Mesenchymal stem cell (in vitro differentiated cells and primary cell): ENCODE data around the gene LSM11.

Experiments
- DNase-seq: peaks from one replicate; pipeline ENCODE4 v3.0.0-alpha.2; 2013
- H2AFZ ChIP-seq: one replicate; pipeline ENCODE4 v1.6.1; 2013; ENCODE audit warnings: low read depth, mild to moderate bottlenecking, control low read depth, inconsistent platforms, low read length, moderate library complexity
- H2AK5ac ChIP-seq: 2 replicates; pipeline ENCODE4 v1.6.1; 2013; ENCODE audit warnings: low read length, moderate library complexity, mild to moderate bottlenecking, inconsistent platforms; ENCODE audit not compliant: severe bottlenecking
- H2BK120ac ChIP-seq: one replicate; pipeline ENCODE4 v1.6.1; 2013; ENCODE audit warnings: low read depth, mild to moderate bottlenecking, inconsistent platforms, low read length, moderate library complexity
- H2BK12ac ChIP-seq, 2 experiments: one replicate each; pipeline ENCODE4 v1.6.1; 2013; ENCODE audit warnings: inconsistent platforms in 2 of 2, low read length in 2 of 2, mild to moderate bottlenecking in 2 of 2, moderate library complexity in 2 of 2, control low read depth in 1 of 2
- H2BK15ac ChIP-seq: one replicate; pipeline ENCODE4 v1.6.1; 2013; ENCODE audit warnings: mild to moderate bottlenecking, low read depth, inconsistent platforms; ENCODE audit not compliant: poor library complexity, severe bottlenecking
- H2BK5ac ChIP-seq: 2 replicates; pipeline ENCODE4 v1.6.1; 2013; ENCODE audit warnings: low read depth, mild to moderate bottlenecking, low read length, control low read depth, inconsistent platforms; ENCODE audit not compliant: poor library complexity, severe bottlenecking
- H3K14ac ChIP-seq, 2 experiments: one replicate each; pipeline ENCODE4 v1.6.1; 2013; ENCODE audit warnings: inconsistent platforms in 2 of 2, low read length in 2 of 2, control low read depth in 1 of 2, mild to moderate bottlenecking in 1 of 2, moderate library complexity in 1 of 2
- H3K18ac ChIP-seq, 2 experiments: one replicate each; pipeline ENCODE4 v1.6.1; 2013; ENCODE audit warnings: inconsistent platforms in 2 of 2, low read length in 2 of 2, control low read depth in 1 of 2, low read depth in 1 of 2, mild to moderate bottlenecking in 1 of 2
- H3K23ac ChIP-seq, 2 experiments: one replicate each; pipeline ENCODE4 v1.6.1; 2013; ENCODE audit warnings: inconsistent platforms in 2 of 2, low read length in 2 of 2, mild to moderate bottlenecking in 2 of 2, moderate library complexity in 2 of 2, control low read depth in 1 of 2
- H3K27ac ChIP-seq: 2 replicates; pipeline ENCODE4 v1.5.1; 2013; ENCODE audit warnings: mild to moderate bottlenecking, moderate library complexity, low read length, control low read depth, inconsistent platforms; ENCODE audit not compliant: poor library complexity, severe bottlenecking
- H3K27me3 ChIP-seq, 2 experiments: 2 replicates each; pipeline versions ENCODE4 v1.6.1 to v1.7.0; 2013; ENCODE audit warnings: low read length in 2 of 2, mild to moderate bottlenecking in 2 of 2, moderate library complexity in 2 of 2, control low read depth in 1 of 2, inconsistent platforms in 1 of 2; ENCODE audit not compliant: control insufficient read depth in 1 of 2, insufficient read depth in 1 of 2
- H3K36me3 ChIP-seq, 2 experiments: 2 replicates each; pipeline versions ENCODE4 v1.6.1 to v1.7.0; 2013; ENCODE audit warnings: low read length in 2 of 2, control low read depth in 1 of 2, inconsistent platforms in 1 of 2, low read depth in 1 of 2, mild to moderate bottlenecking in 1 of 2; ENCODE audit not compliant: insufficient read depth in 2 of 2, control insufficient read depth in 1 of 2
- H3K4ac ChIP-seq, 2 experiments: one replicate each; pipeline ENCODE4 v1.6.1; 2013; ENCODE audit warnings: inconsistent platforms in 2 of 2, low read length in 2 of 2, mild to moderate bottlenecking in 2 of 2, moderate library complexity in 2 of 2, control low read depth in 1 of 2, low read depth in 1 of 2
- H3K4me1 ChIP-seq: 2 replicates; pipeline ENCODE4 v1.6.1; 2013; ENCODE audit warnings: low read depth, low read length, control low read depth; ENCODE audit not compliant: control insufficient read depth, insufficient read depth
- H3K4me2 ChIP-seq: 2 replicates; pipeline ENCODE4 v1.6.1; 2013; ENCODE audit warnings: low read length, mild to moderate bottlenecking, inconsistent platforms; ENCODE audit not compliant: poor library complexity, severe bottlenecking
- H3K4me3 ChIP-seq, 2 experiments: 2 replicates each; pipeline versions ENCODE4 v1.5.1 to v1.7.0; 2013; ENCODE audit warnings: low read length in 2 of 2, mild to moderate bottlenecking in 2 of 2, control low read depth in 1 of 2, low read depth in 1 of 2; ENCODE audit not compliant: insufficient read depth in 1 of 2
- H3K79me1 ChIP-seq: replicated peaks from 2 replicates; pipeline ENCODE4 v1.6.1; 2013; ENCODE audit warnings: mild to moderate bottlenecking, control low read depth, low read length, inconsistent platforms; ENCODE audit not compliant: poor library complexity, severe bottlenecking
- H3K9ac ChIP-seq: 2 replicates; pipeline ENCODE4 v1.7.0; 2013; ENCODE audit warnings: mild to moderate bottlenecking, low read length, moderate library complexity
- H3K9me3 ChIP-seq: 2 replicates; pipeline ENCODE4 v1.7.0; 2013; ENCODE audit warnings: mild to moderate bottlenecking, low read length; ENCODE audit not compliant: control insufficient read depth
- H4K8ac ChIP-seq: one replicate; pipeline ENCODE4 v1.6.1; 2013; ENCODE audit warnings: inconsistent platforms, mild to moderate bottlenecking, low read length, moderate library complexity
- H4K91ac ChIP-seq: one replicate; pipeline ENCODE4 v1.6.1; 2013; ENCODE audit warnings: mild to moderate bottlenecking, low read length, inconsistent platforms
- WGBS: methylation state at CpG from one replicate; pipeline ENCODE4 v1.1.7; 2013; ENCODE audit warnings: mixed read lengths; 5-methylcytosine and 5-hydroxymethylcytosine counted together

The LSM11 gene

GRCh38 chr5:157767689-157768088 is 24.2 kb downstream of the LSM11 start:
- Histone ChIP-seq H3K36me3 (no peaks in the 10 kb centered on the region), H2AK5ac (no peak overlapping the region), H2BK12ac (no peak overlapping the region), H3K14ac (no peak overlapping the region), H2BK5ac (no peak overlapping the region), H4K91ac (no peak overlapping the region), H3K9ac (peak overlapping the region; percentile 4), H3K4me1 (peaks cover 6% of the 10 kb centered on the region), H3K27ac (no peak overlapping the region), H4K8ac (no peak overlapping the region), H3K4me2 (no peak overlapping the region), H2BK15ac (no peak overlapping the region), H3K9me3 (no peaks in the 10 kb centered on the region), H3K27me3 (no peaks in the 10 kb centered on the region), H3K18ac (no peak overlapping the region), H3K4me3 (no peak overlapping the region), H3K4ac (no peak overlapping the region), H3K79me1 (no peaks in the 10 kb centered on the region), H3K23ac (no peak overlapping the region), H2BK120ac (no peak overlapping the region), H2AFZ (no peak overlapping the region)
- 97% methylated on average over 3 of the region's 3 CpGs for WGBS
- DNase-seq: no peak

DNA sequence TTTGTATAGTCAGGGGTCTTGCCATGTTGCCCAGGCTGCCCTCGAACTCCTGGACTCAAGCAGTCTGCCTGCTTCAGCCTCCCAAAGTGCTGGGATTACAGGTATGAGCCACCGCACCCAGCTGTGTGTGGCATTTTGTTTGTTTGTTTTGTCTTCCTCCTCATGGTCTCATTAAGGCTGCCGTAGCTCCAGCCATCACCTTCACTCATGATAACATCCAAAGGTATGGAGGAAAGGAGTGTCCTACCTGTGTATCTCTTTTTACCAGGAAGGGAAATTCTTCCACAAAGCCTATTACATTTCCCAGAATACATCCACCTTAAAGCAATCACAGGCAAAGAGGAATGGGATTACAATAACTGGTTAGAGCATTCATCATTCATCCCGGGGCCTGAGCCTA is 27.2 kb downstream of the LSM11 start:
- no peak overlapping the region for H2BK120ac ChIP-seq
- no peak overlapping the region for H3K9ac ChIP-seq
- no peak for DNase-seq
- H3K18ac ChIP-seq: no peak overlapping the region
- no peak overlapping the region for H4K8ac ChIP-seq
- no peak overlapping the region for H2BK15ac ChIP-seq
- no peaks in the 10 kb centered on the region for H3K36me3 ChIP-seq
- H3K4me2 ChIP-seq: no peak overlapping the region
- peaks cover 3% of the 10 kb centered on the region for H3K4me1 ChIP-seq
- no peak overlapping the region for H3K4me3 ChIP-seq
- H3K14ac ChIP-seq: no peak overlapping the region
- H4K91ac ChIP-seq: no peak overlapping the region
- H2AFZ ChIP-seq: no peak overlapping the region
- no peaks in the 10 kb centered on the region for H3K9me3 ChIP-seq
- WGBS: 77% methylated on average over 2 of the region's 4 CpGs
- no peak overlapping the region for H3K23ac ChIP-seq
- H3K27ac ChIP-seq: no peak overlapping the region
- no peak overlapping the region for H3K4ac ChIP-seq
- H2BK12ac ChIP-seq: no peak overlapping the region
- no peak overlapping the region for H2AK5ac ChIP-seq
- H2BK5ac ChIP-seq: no peak overlapping the region
- no peaks in the 10 kb centered on the region for H3K79me1 ChIP-seq
- H3K27me3 ChIP-seq: peaks cover 0 to 4% of the 10 kb centered on the region in 2 experiments

DNA sequence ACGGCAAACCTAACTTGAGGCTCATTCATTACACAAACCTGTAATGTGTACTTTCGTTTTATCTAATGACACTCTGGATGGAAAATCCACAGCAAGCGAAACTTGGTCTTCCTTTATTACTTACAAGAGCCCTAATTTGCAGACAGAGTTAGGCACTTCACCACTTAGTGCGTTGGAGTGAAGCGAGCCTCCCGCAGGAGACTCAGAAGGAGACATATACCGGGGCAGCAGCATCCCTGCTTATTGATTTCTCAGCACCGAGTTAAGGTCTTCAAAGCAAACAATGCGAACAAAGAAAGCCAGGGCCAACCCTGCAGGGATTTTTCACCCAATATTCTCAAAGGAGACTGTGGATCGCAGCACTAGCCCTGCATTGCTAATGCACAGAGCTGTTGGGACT is 28.6 kb downstream of the LSM11 start:
- Histone ChIP-seq H3K27me3 (peaks cover 0 to 4% of the 10 kb centered on the region in 2 experiments), H4K8ac (no peak overlapping the region), H2BK120ac (no peak overlapping the region), H4K91ac (no peak overlapping the region), H2BK5ac (no peak overlapping the region), H2AK5ac (no peak overlapping the region), H3K27ac (no peak overlapping the region), H3K18ac (no peak overlapping the region), H3K79me1 (no peaks in the 10 kb centered on the region), H2AFZ (no peak overlapping the region), H3K4me3 (no peak overlapping the region), H3K4me1 (peaks cover 3% of the 10 kb centered on the region), H3K4me2 (no peak overlapping the region), H3K14ac (no peak overlapping the region), H3K9ac (no peak overlapping the region), H3K36me3 (no peaks in the 10 kb centered on the region), H3K4ac (no peak overlapping the region), H3K23ac (no peak overlapping the region), H3K9me3 (no peaks in the 10 kb centered on the region), H2BK15ac (no peak overlapping the region), H2BK12ac (no peak overlapping the region)
- WGBS: 91% methylated on average over 10 of the region's 10 CpGs
- DNase-seq: no peak

GRCh38 chr5:157778121-157778805 is 34.8 kb downstream of the LSM11 start:
- H2AFZ ChIP-seq: no peak overlapping the region
- H3K9me3 ChIP-seq: no peaks in the 10 kb centered on the region
- H2BK120ac ChIP-seq: no peak overlapping the region
- no peak overlapping the region for H2AK5ac ChIP-seq
- no peaks in the 10 kb centered on the region for H3K36me3 ChIP-seq
- no peak overlapping the region for H4K91ac ChIP-seq
- no peak overlapping the region for H3K9ac ChIP-seq
- H3K79me1 ChIP-seq: no peaks in the 10 kb centered on the region
- H4K8ac ChIP-seq: no peak overlapping the region
- H3K14ac ChIP-seq: no peak overlapping the region
- H3K18ac ChIP-seq: no peak overlapping the region
- H2BK15ac ChIP-seq: no peak overlapping the region
- no peak overlapping the region for H3K23ac ChIP-seq
- H2BK12ac ChIP-seq: no peak overlapping the region
- H3K4me3 ChIP-seq: no peak overlapping the region
- no peak overlapping the region for H3K27ac ChIP-seq
- no peak for DNase-seq
- no peak overlapping the region for H3K4me2 ChIP-seq
- no peak overlapping the region for H3K4ac ChIP-seq
- peaks cover 1% of the 10 kb centered on the region for H3K4me1 ChIP-seq
- H2BK5ac ChIP-seq: no peak overlapping the region
- peaks cover 0 to 4% of the 10 kb centered on the region in 2 experiments for H3K27me3 ChIP-seq
- WGBS: 92% methylated on average over 8 of the region's 8 CpGs
